Colonic mucosa (tissue), 4 donors: Measurements from ENCODE around the gene CUX1. TPM values are rescaled to one million over a fixed set of nuclear protein-coding genes. Genes with fewer than 3 reads are reported as not detected.
A peak's percentile ranks its signal among the peaks of the same experiment; 100 is the strongest.
"Not testable (repeated sequence)": the region's sequence is repeated elsewhere in the genome, so short reads cannot be mapped to it uniquely, and the experiment has no call there.

Experiments used
- DNase-seq: peaks from one replicate; pipeline ENCODE4 v3.0.0-alpha.2; 2020
- H3K27ac ChIP-seq: fragments of 200-600 bp; one replicate; pipeline ENCODE4 v1.8.0; 2021
- H3K27me3 ChIP-seq: fragments of 200-600 bp; one replicate; pipeline ENCODE4 v1.8.0; 2021
- H3K36me3 ChIP-seq: fragments of 200-600 bp; one replicate; pipeline ENCODE4 v1.8.0; 2021
- H3K4me1 ChIP-seq: fragments of 200-600 bp; one replicate; pipeline ENCODE4 v1.8.0; 2021; ENCODE audit warnings: mild to moderate bottlenecking
- H3K4me3 ChIP-seq: fragments of 200-600 bp; one replicate; pipeline ENCODE4 v1.8.0; 2021
- H3K9ac ChIP-seq, 2 donors: one replicate each; pipeline ENCODE4 v1.7.0; 2013; ENCODE audit warnings: control low read depth in 2 of 2, low read depth in 2 of 2, low read length in 2 of 2
- H3K9me3 ChIP-seq: fragments of 200-600 bp; one replicate; pipeline ENCODE4 v1.8.0; 2021
- CTCF ChIP-seq: fragments of 200-600 bp; IDR thresholded peaks from one replicate; pipeline ENCODE4 v1.8.0; 2022; ENCODE audit warnings: antibody characterized with exemption, mild to moderate bottlenecking
- intact Hi-C: fragments of 100-400 bp; cut with DNase I; formaldehyde crosslinking; loops from one replicate; pipeline ENCODE4 v1.14.1; 2022
- total RNA-seq, 2 donors: library from RNA; stranded (reverse); fragmentation: NEBNext Ultra II Directional in 1 of 2; extraction: Animal tissue kit (Norgen Biotek cat#: 25700) in 1 of 2; gene quantifications; one replicate each; pipeline ENCODE4 v1.2.1, GENCODE V29; 2021
- donor health status: healthy.
- donor health status: DM: no; HTN: no; CAD: no.
- donor health status: DM: no; HTN: no; CAD: no.

The CUX1 gene
- total RNA-seq, 2 donors from 2014 or later = 68.5 to 97.5 TPM

GRCh38 chr7:101882005-101882421 lies 64.6 kb downstream of the CUX1 start:
- intact Hi-C loops = no loop called here
- Histone ChIP-seq H3K4me1 (peaks cover 30% of the 10 kb centered on the region), H3K27ac (peak overlapping the region; percentile 80), H3K9me3 (no peaks in the 10 kb centered on the region), H3K27me3 (no peaks in the 10 kb centered on the region), H3K9ac (no peak overlapping the region), H3K4me3 (no peak overlapping the region), H3K36me3 (no peaks in the 10 kb centered on the region)
- DNase-seq = no peak
- TF ChIP-seq CTCF = no peak

DNA sequence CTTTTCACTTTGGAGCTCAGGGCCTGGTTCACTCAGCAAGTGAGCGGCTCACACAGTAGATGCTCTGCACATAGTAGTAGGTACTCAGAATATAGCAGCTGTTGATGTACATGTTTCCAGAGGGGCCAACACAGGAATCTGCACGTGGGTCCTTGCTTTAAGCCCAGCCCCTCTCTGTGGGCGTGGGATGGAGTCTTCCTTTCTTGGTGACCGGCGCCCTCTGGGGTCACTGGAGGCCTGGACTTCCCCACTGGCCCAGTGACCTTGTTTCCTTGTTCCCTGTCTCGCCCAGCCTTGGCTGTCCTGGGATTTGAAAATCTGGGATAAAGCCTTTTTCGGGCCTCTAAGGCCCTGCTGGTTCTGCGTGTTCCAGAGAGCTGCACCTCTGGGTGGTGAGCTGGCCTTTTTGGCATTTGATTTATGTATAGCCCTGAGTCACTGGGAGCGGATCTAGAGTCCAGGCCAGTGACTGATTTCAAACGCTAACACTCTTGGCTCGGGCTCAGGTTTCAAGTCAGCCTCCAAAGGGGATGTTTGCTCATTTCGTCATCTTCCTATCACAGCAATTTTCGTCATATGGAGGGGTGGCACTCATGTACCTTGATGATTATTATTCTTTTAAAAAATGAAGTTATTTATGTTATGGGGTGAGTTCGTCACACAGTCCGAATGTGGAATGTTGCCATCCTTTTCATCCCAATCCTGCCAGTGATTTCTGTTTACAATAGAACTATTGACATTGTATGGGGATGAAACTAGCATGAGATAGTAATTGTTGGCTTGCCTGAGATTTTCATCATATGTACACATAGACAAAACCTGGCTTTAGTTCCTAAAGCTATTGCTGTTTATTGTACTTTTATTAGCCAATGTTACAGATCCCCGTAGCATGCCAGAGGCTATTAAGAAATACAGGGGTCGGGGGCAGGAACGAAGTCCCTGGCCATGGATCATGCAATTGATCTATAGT lies 65.5 kb downstream of the CUX1 start:
- Histone ChIP-seq H3K36me3 (no peaks in the 10 kb centered on the region), H3K4me3 (no peak overlapping the region)
- intact Hi-C loops = no loop called here

GRCh38 chr7:101884671-101885596 lies 67.5 kb downstream of the CUX1 start:
- no peaks in the 10 kb centered on the region for H3K9me3 ChIP-seq
- no peak overlapping the region for H3K27ac ChIP-seq
- peaks cover 28% of the 10 kb centered on the region for H3K4me1 ChIP-seq
- H3K9ac ChIP-seq = no peak overlapping the region
- H3K27me3 ChIP-seq = no peaks in the 10 kb centered on the region
- no peak for DNase-seq
- H3K4me3 ChIP-seq = no peak overlapping the region
- intact Hi-C loops = no loop called here
- H3K36me3 ChIP-seq = no peaks in the 10 kb centered on the region
- TF ChIP-seq CTCF = no peak

More for the DNA sequence above, 65.5 kb downstream of the CUX1 start:
- Histone ChIP-seq H3K27ac (peak overlapping the region; percentile 80), H3K4me1 (peaks cover 30% of the 10 kb centered on the region), H3K27me3 (no peaks in the 10 kb centered on the region), H3K9me3 (no peaks in the 10 kb centered on the region), H3K9ac (peak overlapping the region; percentile 29 to 41)
- DNase-seq = peak; percentile 87
- no peak for TF ChIP-seq CTCF

DNA sequence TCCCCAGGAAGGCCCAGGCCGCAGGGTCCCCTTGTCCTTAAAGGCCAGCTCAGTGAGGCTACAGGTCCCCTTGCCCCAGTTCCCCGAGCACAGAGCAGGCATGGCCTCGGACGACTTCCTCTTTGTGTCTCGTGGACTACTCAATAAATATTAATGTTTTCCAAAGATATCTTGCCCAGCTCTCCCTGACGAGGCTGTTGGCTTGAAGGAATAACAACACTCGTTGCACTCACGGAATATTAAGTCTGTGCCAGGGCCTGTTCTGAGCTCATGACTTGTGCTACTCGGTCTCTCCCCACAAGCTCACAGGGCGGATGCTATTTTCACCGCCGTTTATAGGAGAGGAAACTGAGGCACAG lies 68.2 kb downstream of the CUX1 start:
- TF ChIP-seq CTCF = no peak
- intact Hi-C loops = no loop called here
- peaks cover 21% of the 10 kb centered on the region for H3K4me1 ChIP-seq
- no peaks in the 10 kb centered on the region for H3K9me3 ChIP-seq
- DNase-seq = no peak
- no peak overlapping the region for H3K9ac ChIP-seq
- H3K27ac ChIP-seq = no peak overlapping the region
- H3K4me3 ChIP-seq = no peak overlapping the region
- no peaks in the 10 kb centered on the region for H3K27me3 ChIP-seq
- no peaks in the 10 kb centered on the region for H3K36me3 ChIP-seq

GRCh38 chr7:101887352-101887751 lies 69.9 kb downstream of the CUX1 start:
- H3K27ac ChIP-seq, H3K27me3 ChIP-seq, H3K9me3 ChIP-seq, H3K9ac ChIP-seq, DNase-seq, intact Hi-C loops, H3K4me3 ChIP-seq, H3K36me3 ChIP-seq: not testable (repeated sequence)
- H3K4me1 ChIP-seq = peaks cover 16% of the 10 kb centered on the region

DNA sequence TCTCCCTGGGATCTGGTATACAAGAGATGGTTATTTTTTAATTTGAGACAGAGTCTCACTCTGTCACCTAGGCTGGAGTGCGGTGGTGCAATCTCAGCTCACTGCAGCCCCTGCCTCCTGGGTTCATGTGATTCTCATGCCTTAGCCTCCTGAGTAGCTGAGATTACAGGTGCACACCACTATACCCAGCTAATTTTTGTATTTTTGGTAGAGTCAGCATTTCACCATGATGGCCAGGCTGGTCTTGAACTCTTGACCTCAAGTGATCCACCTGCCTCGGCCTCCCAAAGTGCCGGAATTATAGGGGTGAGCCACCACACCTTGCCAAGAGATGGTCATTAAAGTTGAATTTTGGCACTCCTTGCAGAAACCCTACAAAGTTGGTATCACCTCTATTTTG lies 71.1 kb downstream of the CUX1 start:
- H3K4me3 ChIP-seq, DNase-seq, H3K36me3 ChIP-seq, H3K9ac ChIP-seq, H3K9me3 ChIP-seq, H3K27ac ChIP-seq, H3K4me1 ChIP-seq, intact Hi-C loops, H3K27me3 ChIP-seq: not testable (repeated sequence)
